SK-N-SH (cell line): ENCODE results near the gene RHPN2. TPM values are rescaled to one million over a fixed set of nuclear protein-coding genes. Genes with fewer than 3 reads are reported as not detected.

Source experiments
- CTCF ChIA-PET: fragments of 300-600, 350-600 bp; formaldehyde crosslinking; extraction: SDS; loops from one replicate; lab custom pipeline; 2021; lab: Yijun Ruan, JAX
- POLR2A ChIA-PET: fragments of 350-600 bp; sonication (Branson Sonifier 250); formaldehyde crosslinking; extraction: SDS; loops from one replicate; lab custom pipeline; 2020; ENCODE audit warnings: antibody characterized with exemption, inconsistent platforms; lab: Yijun Ruan, JAX
- DNase-seq: peaks from one replicate; pipeline ENCODE4 v3.0.0; 2012
- H2AFZ ChIP-seq: fragments of 200-600 bp; sonication (generic); 2 replicates; pipeline ENCODE4 v1.8.1; 2016; ENCODE audit warnings: antibody characterized with exemption, mild to moderate bottlenecking, low read depth
- H3F3A ChIP-seq: fragments of 200-600 bp; sonication (generic); replicated peaks from 2 replicates; pipeline ENCODE3; 2016; ENCODE audit warnings: antibody characterized with exemption, mild to moderate bottlenecking; ENCODE audit not compliant: insufficient read depth
- H3K27ac ChIP-seq, 2 experiments: fragments of 200-500 bp in 1 of 2; fragments of 200-600 bp in 1 of 2; sonication (Bioruptor generic) in 1 of 2; sonication (generic), shearing (Covaris generic) in 1 of 2; 2 replicates each; pipeline versions ENCODE4 v1.5.1 to v1.6.1; 2014 to 2016; ENCODE audit warnings: low read depth in 2 of 2, inconsistent platforms in 1 of 2, low read length in 1 of 2, mild to moderate bottlenecking in 1 of 2, mixed read lengths in 1 of 2
- H3K27me3 ChIP-seq: fragments of 200-600 bp; sonication (generic), shearing (Covaris generic); 2 replicates; pipeline ENCODE4 v1.6.1; 2016; ENCODE audit warnings: mixed run types; ENCODE audit not compliant: insufficient read depth
- H3K36me3 ChIP-seq, 2 experiments: fragments of 200-500 bp in 1 of 2; fragments of 200-600 bp in 1 of 2; sonication (Bioruptor generic) in 1 of 2; sonication (generic) in 1 of 2; replicated peaks in 1 of 2; 2 replicates each; pipeline versions ENCODE3 to v1.5.1; 2014 to 2016; ENCODE audit warnings: low read length in 1 of 2, mild to moderate bottlenecking in 1 of 2; ENCODE audit not compliant: insufficient read depth in 2 of 2, control insufficient read depth in 1 of 2
- H3K4me1 ChIP-seq, 2 experiments: fragments of 200-500 bp in 1 of 2; fragments of 200-600 bp in 1 of 2; sonication (Bioruptor generic) in 1 of 2; sonication (generic), shearing (Covaris generic) in 1 of 2; 2 replicates each; pipeline versions ENCODE4 v1.5.1 to v1.6.1; 2014 to 2016; ENCODE audit warnings: low read depth in 1 of 2, low read length in 1 of 2, mixed run types in 1 of 2; ENCODE audit not compliant: insufficient read depth in 2 of 2, control insufficient read depth in 1 of 2
- H3K4me2 ChIP-seq: fragments of 200-600 bp; sonication (generic), shearing (Covaris generic); 2 replicates; pipeline ENCODE4 v1.6.1; 2017; ENCODE audit warnings: mixed run types
- H3K4me3 ChIP-seq, 2 experiments: fragments of 200-500 bp in 1 of 2; fragments of 200-600 bp in 1 of 2; sonication (Bioruptor generic) in 1 of 2; sonication (generic), shearing (Covaris generic) in 1 of 2; 2 replicates each; pipeline versions ENCODE4 v1.5.1 to v1.8.1; 2014 to 2016; ENCODE audit warnings: low read depth in 2 of 2, inconsistent platforms in 1 of 2, low read length in 1 of 2, mild to moderate bottlenecking in 1 of 2, mixed read lengths in 1 of 2, moderate library complexity in 1 of 2
- H3K79me2 ChIP-seq: fragments of 200-600 bp; sonication (generic); 2 replicates; pipeline ENCODE4 v1.8.1; 2017; ENCODE audit warnings: mild to moderate bottlenecking; ENCODE audit not compliant: insufficient read depth
- H3K9ac ChIP-seq: fragments of 200-600 bp; sonication (generic); 2 replicates; pipeline ENCODE4 v1.6.1; 2017; ENCODE audit warnings: mixed run types
- H3K9me2 ChIP-seq: fragments of 200-600 bp; sonication (generic); 2 replicates; pipeline ENCODE4 v1.6.1; 2017; ENCODE audit warnings: mixed run types
- H3K9me3 ChIP-seq: fragments of 200-600 bp; sonication (generic); 2 replicates; pipeline ENCODE4 v1.6.1; 2017; ENCODE audit warnings: mixed run types, mild to moderate bottlenecking, moderate library complexity
- H4K20me1 ChIP-seq: fragments of 200-600 bp; sonication (generic); 2 replicates; pipeline ENCODE4 v1.6.1; 2017; ENCODE audit warnings: mild to moderate bottlenecking, mixed run types; ENCODE audit not compliant: insufficient read depth
- CHD2 ChIP-seq: fragments of 150-350 bp; IDR thresholded peaks from 2 replicates; pipeline ENCODE4 v1.6.1; 2018; ENCODE audit warnings: low read length; ENCODE audit not compliant: partially characterized antibody
- ELF1 ChIP-seq: IDR thresholded peaks from 2 replicates; pipeline ENCODE4 v1.4.0; 2012
- EZH2phosphoT487 ChIP-seq: fragments of 200-600 bp; sonication (generic); IDR thresholded peaks from 2 replicates; pipeline ENCODE4 v1.6.1; 2017; ENCODE audit warnings: low read depth, mixed run types, mild to moderate bottlenecking, antibody characterized with exemption, moderate library complexity, borderline replicate concordance
- FOXJ3 ChIP-seq: sonication (generic); formaldehyde crosslinking; IDR thresholded peaks from 2 replicates; pipeline ENCODE4 v1.5.1; 2020; ENCODE audit warnings: mild to moderate bottlenecking, missing genetic modification reagents
- FOXM1 ChIP-seq: IDR thresholded peaks from 2 replicates; pipeline ENCODE4 v1.4.0; 2012; ENCODE audit warnings: low read depth, mild to moderate bottlenecking
- GATA2 ChIP-seq: sonication (generic); formaldehyde crosslinking; IDR thresholded peaks from 2 replicates; pipeline ENCODE4 v1.5.0; 2020; ENCODE audit warnings: mild to moderate bottlenecking, missing genetic modification reagents
- JUND ChIP-seq: IDR thresholded peaks from 2 replicates; pipeline ENCODE4 v1.4.0; 2012
- MXI1 ChIP-seq: IDR thresholded peaks from 2 replicates; pipeline ENCODE4 v1.6.1; 2012; ENCODE audit warnings: mild to moderate bottlenecking, low read depth, low read length, improper control_type of control experiment
- NRF1 ChIP-seq: IDR thresholded peaks from 2 replicates; pipeline ENCODE4 v1.6.1; 2012; ENCODE audit warnings: low read depth, mild to moderate bottlenecking, low read length
- POLR2AphosphoS5 ChIP-seq: IDR thresholded peaks from 2 replicates; pipeline ENCODE4 v1.6.1; 2012; ENCODE audit warnings: low read depth, low read length
- RAD21 ChIP-seq: IDR thresholded peaks from 2 replicates; pipeline ENCODE4 v1.6.1; 2012; ENCODE audit warnings: mild to moderate bottlenecking, low read length
- RFX5 ChIP-seq: IDR thresholded peaks from 2 replicates; pipeline ENCODE4 v1.6.1; 2012; ENCODE audit warnings: mild to moderate bottlenecking, improper control_type of control experiment, low read length
- SIN3A ChIP-seq: IDR thresholded peaks from 2 replicates; pipeline ENCODE4 v1.6.1; 2012; ENCODE audit warnings: low read depth, mild to moderate bottlenecking, low read length, moderate library complexity, borderline replicate concordance
- SMC3 ChIP-seq: IDR thresholded peaks from 2 replicates; pipeline ENCODE4 v1.6.1; 2012; ENCODE audit warnings: low read depth, low read length, improper control_type of control experiment
- YY1 ChIP-seq: IDR thresholded peaks from 2 replicates; pipeline ENCODE4 v1.4.0; 2012; ENCODE audit warnings: low read depth, mild to moderate bottlenecking
- WGBS: methylation state at CpG from one replicate; pipeline ENCODE4 v1.1.6; 2017; ENCODE audit warnings: low lambda C conversion rate; 5-methylcytosine and 5-hydroxymethylcytosine counted together
- polyA plus RNA-seq, 3 experiments: library from polyadenylated mRNA; depleted of rRNA; stranded (reverse); fragments of >200 nt; gene quantifications; 2 replicates each; pipeline ENCODE4 v1.2.3, GENCODE V29; 2012
- TF ChIP-seq, protein P1 (sequence below): IDR thresholded peaks from 2 replicates; pipeline ENCODE4 v1.4.0; 2012; ENCODE audit warnings: low read depth, borderline replicate concordance
- TF ChIP-seq, protein P2 (sequence below): fragments of 150-350 bp; IDR thresholded peaks from 2 replicates; pipeline ENCODE4 v1.6.1; 2016; ENCODE audit warnings: mild to moderate bottlenecking, low read depth, low read length
- TF ChIP-seq, protein P3 (sequence below): IDR thresholded peaks from 2 replicates; pipeline ENCODE4 v1.4.0; 2012; ENCODE audit warnings: low read depth
- TF ChIP-seq, protein P4 (sequence below): IDR thresholded peaks from 2 replicates; pipeline ENCODE4 v1.4.0; 2012; ENCODE audit warnings: low read depth, borderline replicate concordance
- TF ChIP-seq, protein P5 (sequence below): fragments of 150-350 bp; IDR thresholded peaks from 2 replicates; pipeline ENCODE4 v1.6.1; 2017; ENCODE audit warnings: antibody characterized with exemption, low read length, low read depth, borderline replicate concordance

RHPN2 gene
- polyA plus RNA-seq, 1 of the 3 experiments (the other 2 are of a cell fraction): 7.0 TPM

DNA sequence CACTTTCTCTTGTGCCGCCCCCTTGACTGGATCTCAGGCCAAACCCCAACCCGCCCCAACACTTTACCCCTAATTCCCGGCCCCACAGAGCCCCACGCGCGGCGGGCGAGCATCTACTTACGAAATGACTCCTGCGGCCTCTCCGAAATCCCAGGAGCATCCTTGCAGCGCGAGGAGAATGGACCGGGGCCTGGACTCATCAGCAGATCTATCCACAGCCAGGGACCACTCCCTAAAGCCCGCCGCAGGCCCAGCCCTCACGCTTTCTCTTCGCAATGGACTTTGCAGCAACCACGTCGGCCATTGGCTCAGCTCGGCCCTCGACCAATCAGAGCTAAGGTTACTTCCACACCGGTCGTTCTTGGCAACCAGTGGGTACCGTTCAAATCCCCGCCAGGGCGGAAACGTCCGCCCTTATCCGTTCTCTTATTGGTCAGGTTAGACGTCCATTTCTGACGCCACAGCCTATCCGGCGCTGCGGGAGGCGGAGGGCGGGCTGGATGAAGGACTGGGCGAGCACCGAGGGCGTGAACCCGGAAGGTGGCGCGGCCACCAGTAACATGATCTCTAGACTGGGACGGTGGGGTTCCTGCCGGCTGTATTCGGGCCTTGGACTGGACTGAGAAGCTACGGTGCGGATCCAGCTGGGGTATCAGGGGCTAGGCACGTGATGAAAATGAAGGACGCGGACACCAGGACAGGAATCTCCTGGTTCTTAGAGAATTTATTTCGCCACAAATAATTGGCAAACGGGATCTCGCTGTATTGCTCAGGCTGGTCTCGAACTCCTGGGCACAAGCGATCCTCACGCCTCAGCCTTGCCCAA lies 92.8 kb downstream of the RHPN2 start, which contains the start of the genes CEP89 and FAAP24 (continued):
- no peak for TF ChIP-seq GATA2 (CRISPR knock-in tag)
- TF ChIP-seq FOXM1: no peak
- TF ChIP-seq, protein P1, sequence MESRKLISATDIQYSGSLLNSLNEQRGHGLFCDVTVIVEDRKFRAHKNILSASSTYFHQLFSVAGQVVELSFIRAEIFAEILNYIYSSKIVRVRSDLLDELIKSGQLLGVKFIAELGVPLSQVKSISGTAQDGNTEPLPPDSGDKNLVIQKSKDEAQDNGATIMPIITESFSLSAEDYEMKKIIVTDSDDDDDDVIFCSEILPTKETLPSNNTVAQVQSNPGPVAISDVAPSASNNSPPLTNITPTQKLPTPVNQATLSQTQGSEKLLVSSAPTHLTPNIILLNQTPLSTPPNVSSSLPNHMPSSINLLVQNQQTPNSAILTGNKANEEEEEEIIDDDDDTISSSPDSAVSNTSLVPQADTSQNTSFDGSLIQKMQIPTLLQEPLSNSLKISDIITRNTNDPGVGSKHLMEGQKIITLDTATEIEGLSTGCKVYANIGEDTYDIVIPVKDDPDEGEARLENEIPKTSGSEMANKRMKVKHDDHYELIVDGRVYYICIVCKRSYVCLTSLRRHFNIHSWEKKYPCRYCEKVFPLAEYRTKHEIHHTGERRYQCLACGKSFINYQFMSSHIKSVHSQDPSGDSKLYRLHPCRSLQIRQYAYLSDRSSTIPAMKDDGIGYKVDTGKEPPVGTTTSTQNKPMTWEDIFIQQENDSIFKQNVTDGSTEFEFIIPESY: no peak
- TF ChIP-seq JUND: no peak
- TF ChIP-seq SIN3A: 0 out of 2 replicates have a peak, but pooled peaks have one; percentile 66
- TF ChIP-seq, protein P2, sequence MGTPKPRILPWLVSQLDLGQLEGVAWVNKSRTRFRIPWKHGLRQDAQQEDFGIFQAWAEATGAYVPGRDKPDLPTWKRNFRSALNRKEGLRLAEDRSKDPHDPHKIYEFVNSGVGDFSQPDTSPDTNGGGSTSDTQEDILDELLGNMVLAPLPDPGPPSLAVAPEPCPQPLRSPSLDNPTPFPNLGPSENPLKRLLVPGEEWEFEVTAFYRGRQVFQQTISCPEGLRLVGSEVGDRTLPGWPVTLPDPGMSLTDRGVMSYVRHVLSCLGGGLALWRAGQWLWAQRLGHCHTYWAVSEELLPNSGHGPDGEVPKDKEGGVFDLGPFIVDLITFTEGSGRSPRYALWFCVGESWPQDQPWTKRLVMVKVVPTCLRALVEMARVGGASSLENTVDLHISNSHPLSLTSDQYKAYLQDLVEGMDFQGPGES: peak; percentile 98
- TF ChIP-seq, protein P3, sequence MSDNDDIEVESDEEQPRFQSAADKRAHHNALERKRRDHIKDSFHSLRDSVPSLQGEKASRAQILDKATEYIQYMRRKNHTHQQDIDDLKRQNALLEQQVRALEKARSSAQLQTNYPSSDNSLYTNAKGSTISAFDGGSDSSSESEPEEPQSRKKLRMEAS: peak; percentile 43
- peak; percentile 95 for TF ChIP-seq MXI1

DNA sequence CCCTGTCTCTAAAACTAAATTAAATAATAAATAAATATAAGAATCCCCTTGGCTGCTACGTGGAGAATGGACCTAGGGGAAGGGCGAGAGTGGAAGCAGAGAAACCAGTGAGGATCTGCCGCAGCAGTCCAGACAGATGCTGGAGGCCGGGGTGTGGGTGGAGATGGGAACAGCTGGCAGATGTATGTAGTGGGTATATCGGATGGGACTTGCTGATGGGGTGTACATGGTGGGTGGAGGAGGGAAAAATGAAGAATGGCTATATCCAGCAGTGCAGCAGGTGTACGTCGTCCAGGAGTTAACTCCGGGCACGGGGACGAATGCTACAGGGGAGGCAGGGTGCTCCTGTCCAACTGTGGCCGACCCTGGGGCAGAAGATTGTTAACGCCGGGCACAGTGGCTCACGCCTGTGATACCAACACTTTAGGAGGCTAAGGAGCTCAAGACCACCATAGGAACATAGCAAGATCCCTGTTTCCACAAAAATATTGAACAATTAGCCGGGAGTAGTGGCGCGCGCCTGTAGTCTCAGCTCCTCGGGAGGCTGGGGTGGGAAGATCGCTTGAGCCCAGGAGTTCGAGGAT lies 93.6 kb downstream of the RHPN2 start:
- H3K27ac ChIP-seq: no peak overlapping the region
- peaks cover 0 to 10% of the 10 kb centered on the region in 2 experiments; a peak in 1 of 4 replicates for H3K4me1 ChIP-seq
- ChIA-PET POLR2A (interaction anchor here (0.6 kb wide), 1 partner anchor 344 kb away, joined by 3 read pairs; no protein-coding TSS in a partner anchor), CTCF (interaction anchor here (1.5 to 8.6 kb wide), 3 partner anchors 34 to 436 kb away, joined by 3 to 215 read pairs (median 4); no protein-coding TSS in a partner anchor)
- H3K9ac ChIP-seq: peak overlapping the region; percentile 86
- H4K20me1 ChIP-seq: no peaks in the 10 kb centered on the region
- no peaks in the 10 kb centered on the region for H3K9me3 ChIP-seq
- no peaks in the 10 kb centered on the region for H3K27me3 ChIP-seq
- 8% methylated on average over 21 of the region's 21 CpGs for WGBS
- DNase-seq: peak; percentile 24
- peaks cover 44% of the 10 kb centered on the region for H3K79me2 ChIP-seq
- peaks cover 0 to 21% of the 10 kb centered on the region in 2 experiments for H3K36me3 ChIP-seq
- H2AFZ ChIP-seq: peak overlapping the region; percentile 98
- peaks cover 12% of the 10 kb centered on the region for H3F3A ChIP-seq
- peak overlapping the region; percentile 49 to 88 for H3K4me3 ChIP-seq
- no peaks in the 10 kb centered on the region for H3K9me2 ChIP-seq
- peak overlapping the region; percentile 98 for H3K4me2 ChIP-seq
- TF ChIP-seq JUND (no peak), FOXM1 (no peak), ELF1 (no peak), EZH2phosphoT487 (no peak), POLR2AphosphoS5 (no peak), YY1 (no peak), SMC3 (no peak), RFX5 (no peak), RAD21 (no peak), NRF1 (no peak), FOXJ3 (CRISPR knock-in tag) (no peak), CHD2 (no peak)
- TF ChIP-seq, protein P4, sequence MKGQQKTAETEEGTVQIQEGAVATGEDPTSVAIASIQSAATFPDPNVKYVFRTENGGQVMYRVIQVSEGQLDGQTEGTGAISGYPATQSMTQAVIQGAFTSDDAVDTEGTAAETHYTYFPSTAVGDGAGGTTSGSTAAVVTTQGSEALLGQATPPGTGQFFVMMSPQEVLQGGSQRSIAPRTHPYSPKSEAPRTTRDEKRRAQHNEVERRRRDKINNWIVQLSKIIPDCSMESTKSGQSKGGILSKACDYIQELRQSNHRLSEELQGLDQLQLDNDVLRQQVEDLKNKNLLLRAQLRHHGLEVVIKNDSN: no peak
- TF ChIP-seq, protein P5, sequence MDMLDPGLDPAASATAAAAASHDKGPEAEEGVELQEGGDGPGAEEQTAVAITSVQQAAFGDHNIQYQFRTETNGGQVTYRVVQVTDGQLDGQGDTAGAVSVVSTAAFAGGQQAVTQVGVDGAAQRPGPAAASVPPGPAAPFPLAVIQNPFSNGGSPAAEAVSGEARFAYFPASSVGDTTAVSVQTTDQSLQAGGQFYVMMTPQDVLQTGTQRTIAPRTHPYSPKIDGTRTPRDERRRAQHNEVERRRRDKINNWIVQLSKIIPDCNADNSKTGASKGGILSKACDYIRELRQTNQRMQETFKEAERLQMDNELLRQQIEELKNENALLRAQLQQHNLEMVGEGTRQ: no peak
- TF ChIP-seq, protein P3: no peak
- TF ChIP-seq, protein P2: no peak
